Measurements from ENCODE around the gene MATN3.

MATN3 gene

DNA sequence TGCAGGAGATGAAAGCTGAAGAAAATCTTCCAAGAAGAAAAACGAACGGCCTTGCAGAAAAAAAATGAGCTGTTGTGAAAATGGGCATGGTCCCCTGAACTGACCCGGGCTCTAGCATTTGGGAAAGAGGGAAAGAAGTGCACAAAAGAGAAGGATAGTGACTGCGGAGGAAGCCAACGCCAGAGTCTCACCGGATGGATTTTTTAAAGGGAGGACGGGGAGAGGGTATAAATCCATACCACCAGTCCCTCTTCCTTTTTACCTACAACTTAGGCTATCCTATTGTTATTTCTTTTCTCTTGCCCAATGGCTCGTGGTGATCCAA lies 23.2 kb downstream of the MATN3 start:
- no peak overlapping the region for H3K18ac ChIP-seq (ENCODE audit: low read length)
- H3K9me3 ChIP-seq (ENCODE audit: insufficient read depth, low read depth, low read length): peaks cover 3% of the 10 kb centered on the region
- no peak overlapping the region for H3K27ac ChIP-seq (ENCODE audit: low read depth, low read length)
- H2BK12ac ChIP-seq (ENCODE audit: low read length): no peak overlapping the region
- H3K79me2 ChIP-seq (ENCODE audit: control insufficient read depth, insufficient read depth, low read length, poor library complexity): peaks cover 2% of the 10 kb centered on the region
- H3K4me3 ChIP-seq (ENCODE audit: low read depth, low read length): peak overlapping the region; percentile 90
- no peak overlapping the region for H4K91ac ChIP-seq (ENCODE audit: low read depth, low read length)
- no CpG with 5 or more reads among the region's 8 CpGs for WGBS (ENCODE audit: extremely low coverage, insufficient coverage, insufficient read length)
- peaks cover 0 to 4% of the 10 kb centered on the region in 2 experiments for H3K4me1 ChIP-seq (ENCODE audit: control insufficient read depth in 1 of 2, insufficient read depth in 2 of 2, low read length in 2 of 2)
- H3K79me1 ChIP-seq (ENCODE audit: low read length): peaks cover 2% of the 10 kb centered on the region
- H4K12ac ChIP-seq (ENCODE audit: low read depth, low read length): no peak overlapping the region
- peak overlapping the region; percentile 46 for H2AFZ ChIP-seq (ENCODE audit: insufficient read depth, low read length, poor library complexity)
- no peak overlapping the region for H3K14ac ChIP-seq (ENCODE audit: low read length)
- DNase-seq: no peak
- no peak overlapping the region for H3K4ac ChIP-seq (ENCODE audit: low read depth, low read length)
- H4K8ac ChIP-seq (ENCODE audit: low read depth, low read length): no peak overlapping the region
- H3K36me3 ChIP-seq (ENCODE audit: control insufficient read depth in 1 of 2, insufficient read depth in 2 of 2, low read length in 2 of 2): no peaks in the 10 kb centered on the region
- H3K23ac ChIP-seq (ENCODE audit: low read length): no peak overlapping the region
- peak overlapping the region; percentile 79 for H3K4me2 ChIP-seq (ENCODE audit: low read length)
- no peaks in the 10 kb centered on the region for H3K27me3 ChIP-seq (ENCODE audit: insufficient read depth, low read length)
- H2BK120ac ChIP-seq (ENCODE audit: insufficient read depth, low read length, poor library complexity): no peak overlapping the region
- no peak overlapping the region for H3K9ac ChIP-seq (ENCODE audit: low read length)
- no peak overlapping the region for H2AK5ac ChIP-seq (ENCODE audit: low read length)
- no peak overlapping the region for H2BK5ac ChIP-seq (ENCODE audit: low read depth, low read length, poor library complexity)

DNA sequence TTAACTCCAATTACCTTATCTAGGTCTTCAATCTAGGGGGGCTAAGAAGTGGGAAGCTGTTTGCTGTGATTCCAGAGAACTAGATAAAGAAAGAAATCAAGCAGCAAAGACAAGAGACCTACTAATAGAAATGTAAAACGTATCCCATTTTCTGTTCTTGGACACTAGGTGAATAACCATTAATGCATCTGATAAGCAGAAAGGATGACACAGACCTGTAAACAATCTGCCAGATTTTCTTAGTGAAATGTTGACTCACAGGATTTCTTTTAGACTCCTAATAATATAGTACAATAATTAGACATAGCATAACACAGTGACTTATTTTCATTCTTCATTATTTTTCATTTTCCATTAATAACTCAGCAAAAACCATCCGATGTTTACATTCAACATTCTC lies 23.9 kb downstream of the MATN3 start:
- no peak overlapping the region for H3K4me2 ChIP-seq (ENCODE audit: low read length)
- H3K27me3 ChIP-seq (ENCODE audit: insufficient read depth, low read length): no peaks in the 10 kb centered on the region
- H3K4ac ChIP-seq (ENCODE audit: low read depth, low read length): no peak overlapping the region
- H3K79me2 ChIP-seq (ENCODE audit: control insufficient read depth, insufficient read depth, low read length, poor library complexity): peaks cover 2% of the 10 kb centered on the region
- no CpG with 5 or more reads among the region's 2 CpGs for WGBS (ENCODE audit: extremely low coverage, insufficient coverage, insufficient read length)
- H4K12ac ChIP-seq (ENCODE audit: low read depth, low read length): no peak overlapping the region
- no peak overlapping the region for H2BK12ac ChIP-seq (ENCODE audit: low read length)
- no peak overlapping the region for H4K8ac ChIP-seq (ENCODE audit: low read depth, low read length)
- H2BK5ac ChIP-seq (ENCODE audit: low read depth, low read length, poor library complexity): no peak overlapping the region
- no peak overlapping the region for H3K14ac ChIP-seq (ENCODE audit: low read length)
- no peak overlapping the region for H3K18ac ChIP-seq (ENCODE audit: low read length)
- H3K4me3 ChIP-seq (ENCODE audit: low read depth, low read length): no peak overlapping the region
- no peak overlapping the region for H3K23ac ChIP-seq (ENCODE audit: low read length)
- H3K36me3 ChIP-seq (ENCODE audit: control insufficient read depth in 1 of 2, insufficient read depth in 2 of 2, low read length in 2 of 2): no peaks in the 10 kb centered on the region
- no peak overlapping the region for H2AK5ac ChIP-seq (ENCODE audit: low read length)
- peaks cover 0 to 4% of the 10 kb centered on the region in 2 experiments for H3K4me1 ChIP-seq (ENCODE audit: control insufficient read depth in 1 of 2, insufficient read depth in 2 of 2, low read length in 2 of 2)
- no peak overlapping the region for H2BK120ac ChIP-seq (ENCODE audit: insufficient read depth, low read length, poor library complexity)
- H3K79me1 ChIP-seq (ENCODE audit: low read length): peaks cover 2% of the 10 kb centered on the region
- peaks cover 3% of the 10 kb centered on the region for H3K9me3 ChIP-seq (ENCODE audit: insufficient read depth, low read depth, low read length)
- no peak overlapping the region for H2AFZ ChIP-seq (ENCODE audit: insufficient read depth, low read length, poor library complexity)
- H3K27ac ChIP-seq (ENCODE audit: low read depth, low read length): no peak overlapping the region
- H3K9ac ChIP-seq (ENCODE audit: low read length): no peak overlapping the region
- DNase-seq: no peak
- H4K91ac ChIP-seq (ENCODE audit: low read depth, low read length): no peak overlapping the region

DNA sequence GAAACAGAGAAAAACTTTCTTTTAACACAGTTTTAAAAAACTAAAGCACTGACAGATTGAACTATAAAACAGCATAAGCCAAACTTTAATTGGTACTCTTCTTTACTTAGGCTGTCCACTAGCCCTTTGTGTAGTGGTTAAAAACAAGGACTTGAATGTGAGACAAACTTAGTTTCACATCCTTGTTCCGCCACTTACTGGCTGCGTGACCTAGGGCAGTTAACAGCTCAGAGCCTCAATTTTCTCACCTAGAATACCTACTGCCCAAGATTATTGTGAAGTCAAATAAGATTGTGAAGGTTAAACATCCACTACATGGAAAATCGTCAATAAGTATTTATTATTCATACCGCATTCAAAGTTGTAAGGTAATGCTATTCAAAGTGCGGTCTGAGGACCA lies 24.5 kb downstream of the MATN3 start:
- H3K9me3 ChIP-seq (ENCODE audit: insufficient read depth, low read depth, low read length): peaks cover 3% of the 10 kb centered on the region
- no peak overlapping the region for H3K9ac ChIP-seq (ENCODE audit: low read length)
- no peak overlapping the region for H4K91ac ChIP-seq (ENCODE audit: low read depth, low read length)
- H2BK5ac ChIP-seq (ENCODE audit: low read depth, low read length, poor library complexity): no peak overlapping the region
- H3K23ac ChIP-seq (ENCODE audit: low read length): no peak overlapping the region
- H2BK120ac ChIP-seq (ENCODE audit: insufficient read depth, low read length, poor library complexity): no peak overlapping the region
- no peak overlapping the region for H2BK12ac ChIP-seq (ENCODE audit: low read length)
- peaks cover 2% of the 10 kb centered on the region for H3K79me1 ChIP-seq (ENCODE audit: low read length)
- H2AFZ ChIP-seq (ENCODE audit: insufficient read depth, low read length, poor library complexity): no peak overlapping the region
- no peaks in the 10 kb centered on the region for H3K36me3 ChIP-seq (ENCODE audit: control insufficient read depth in 1 of 2, insufficient read depth in 2 of 2, low read length in 2 of 2)
- no peak overlapping the region for H3K4me3 ChIP-seq (ENCODE audit: low read depth, low read length)
- H3K4me1 ChIP-seq (ENCODE audit: control insufficient read depth in 1 of 2, insufficient read depth in 2 of 2, low read length in 2 of 2): peaks cover 0 to 4% of the 10 kb centered on the region in 2 experiments
- H3K27me3 ChIP-seq (ENCODE audit: insufficient read depth, low read length): no peaks in the 10 kb centered on the region
- peaks cover 2% of the 10 kb centered on the region for H3K79me2 ChIP-seq (ENCODE audit: control insufficient read depth, insufficient read depth, low read length, poor library complexity)
- no peak overlapping the region for H3K14ac ChIP-seq (ENCODE audit: low read length)
- DNase-seq: no peak
- H4K12ac ChIP-seq (ENCODE audit: low read depth, low read length): no peak overlapping the region
- no peak overlapping the region for H2AK5ac ChIP-seq (ENCODE audit: low read length)
- H3K27ac ChIP-seq (ENCODE audit: low read depth, low read length): no peak overlapping the region
- H3K18ac ChIP-seq (ENCODE audit: low read length): no peak overlapping the region
- no peak overlapping the region for H4K8ac ChIP-seq (ENCODE audit: low read depth, low read length)
- no peak overlapping the region for H3K4me2 ChIP-seq (ENCODE audit: low read length)
- no CpG with 5 or more reads among the region's 5 CpGs for WGBS (ENCODE audit: extremely low coverage, insufficient coverage, insufficient read length)
- no peak overlapping the region for H3K4ac ChIP-seq (ENCODE audit: low read depth, low read length)

DNA sequence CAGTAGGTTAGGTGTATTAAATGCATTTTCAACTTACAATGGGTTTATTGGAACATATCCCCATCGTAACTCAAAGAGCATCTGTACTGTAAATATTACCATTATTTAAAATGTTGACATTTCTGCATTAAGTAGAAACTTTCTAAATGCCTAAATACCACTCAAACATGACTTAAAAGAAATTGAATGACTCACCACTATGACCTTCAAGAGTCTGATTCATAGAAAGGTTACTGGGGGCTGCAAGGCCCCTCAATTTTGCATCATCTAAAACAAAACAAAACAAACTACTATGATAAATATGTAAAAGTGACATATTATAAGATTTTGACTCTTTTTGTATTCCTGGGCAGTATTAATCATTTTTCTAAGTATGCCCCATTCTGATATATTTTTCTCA lies 30.2 kb downstream of the MATN3 start:
- Histone ChIP-seq H3K4me3 (ENCODE audit: low read depth, low read length) (no peak overlapping the region), H3K79me1 (ENCODE audit: low read length) (no peaks in the 10 kb centered on the region), H3K27ac (ENCODE audit: low read depth, low read length) (no peak overlapping the region), H2BK5ac (ENCODE audit: low read depth, low read length, poor library complexity) (no peak overlapping the region), H3K23ac (ENCODE audit: low read length) (no peak overlapping the region), H3K36me3 (ENCODE audit: control insufficient read depth in 1 of 2, insufficient read depth in 2 of 2, low read length in 2 of 2) (peaks cover 0 to 2% of the 10 kb centered on the region in 2 experiments), H3K4ac (ENCODE audit: low read depth, low read length) (no peak overlapping the region), H3K4me2 (ENCODE audit: low read length) (no peak overlapping the region), H2BK120ac (ENCODE audit: insufficient read depth, low read length, poor library complexity) (no peak overlapping the region), H4K8ac (ENCODE audit: low read depth, low read length) (no peak overlapping the region), H4K91ac (ENCODE audit: low read depth, low read length) (no peak overlapping the region), H3K79me2 (ENCODE audit: control insufficient read depth, insufficient read depth, low read length, poor library complexity) (no peaks in the 10 kb centered on the region), H3K9me3 (ENCODE audit: insufficient read depth, low read depth, low read length) (peaks cover 3% of the 10 kb centered on the region), H3K18ac (ENCODE audit: low read length) (no peak overlapping the region), H3K4me1 (ENCODE audit: control insufficient read depth in 1 of 2, insufficient read depth in 2 of 2, low read length in 2 of 2) (no peaks in the 10 kb centered on the region), H4K12ac (ENCODE audit: low read depth, low read length) (no peak overlapping the region), H3K14ac (ENCODE audit: low read length) (no peak overlapping the region), H3K9ac (ENCODE audit: low read length) (no peak overlapping the region), H2BK12ac (ENCODE audit: low read length) (no peak overlapping the region), H3K27me3 (ENCODE audit: insufficient read depth, low read length) (no peaks in the 10 kb centered on the region), H2AK5ac (ENCODE audit: low read length) (no peak overlapping the region), H2AFZ (ENCODE audit: insufficient read depth, low read length, poor library complexity) (no peak overlapping the region)
- no CpG with 5 or more reads among the region's 1 CpG for WGBS (ENCODE audit: extremely low coverage, insufficient coverage, insufficient read length)
- no peak for DNase-seq
